Activated CD4-positive, alpha-beta T cell treated with anti-CD3 and anti-CD28 coated beads for 36 hours (primary cell): Measurements from ENCODE around the gene STAU1. TPM values are rescaled to one million over a fixed set of nuclear protein-coding genes. Genes with fewer than 3 reads are reported as not detected.
"Not testable (repeated sequence)": the region's sequence is repeated elsewhere in the genome, so short reads cannot be mapped to it uniquely, and the experiment has no call there.

ENCODE experiments used
- ATAC-seq: fragments of 200-7000 bp; cut with Tn5 transposase; one replicate; pipeline ENCODE4 v1.10.0; 2021; ENCODE audit warnings: mild to moderate bottlenecking, moderate library complexity
- CTCF ChIA-PET: fragments of 350-600 bp; sonication (Branson Sonifier 250); formaldehyde crosslinking; loops from one replicate; lab custom pipeline; 2021; ENCODE audit warnings: antibody characterized with exemption; lab: Charles Lee
- POLR2A ChIA-PET: fragments of 350-600 bp; sonication (Branson Sonifier 250); formaldehyde crosslinking; loops from one replicate; lab custom pipeline; 2021; ENCODE audit warnings: antibody characterized with exemption, inconsistent platforms; lab: Charles Lee
- DNase-seq: peaks from one replicate; pipeline ENCODE4 v3.0.0-alpha.2; 2020
- H3K27ac Mint-ChIP-seq: one replicate; pipeline ENCODE4 v1.8.0; 2021; ENCODE audit warnings: mixed read lengths
- H3K27me3 Mint-ChIP-seq: one replicate; pipeline ENCODE4 v1.8.0; 2021; ENCODE audit warnings: mixed read lengths
- H3K36me3 Mint-ChIP-seq: one replicate; pipeline ENCODE4 v1.8.0; 2021; ENCODE audit warnings: low read depth, mixed read lengths
- H3K4me1 Mint-ChIP-seq: one replicate; pipeline ENCODE4 v1.8.0; 2021; ENCODE audit warnings: mixed read lengths
- H3K4me3 Mint-ChIP-seq: one replicate; pipeline ENCODE4 v1.8.0; 2021; ENCODE audit warnings: mild to moderate bottlenecking, moderate library complexity, mixed read lengths
- H3K9me3 Mint-ChIP-seq: one replicate; pipeline ENCODE4 v1.8.0; 2021; ENCODE audit warnings: low read depth, mixed read lengths
- intact Hi-C, 2 experiments: fragments of 100-400 bp; cut with DNase I in 1 of 2; cut with micrococcal nuclease in 1 of 2; formaldehyde crosslinking; loops; one replicate each; pipeline versions ENCODE4 v1.14.2 to v1.15.1; 2022 to 2024; cut with DNase I, micrococcal nuclease
- total RNA-seq, 2 experiments: library from RNA; stranded (reverse); gene quantifications; one replicate each; pipeline ENCODE4 v1.2.3, GENCODE V29; 2021

Gene STAU1
- total RNA-seq, 2 experiments from 2014 or later: 72.6 to 83.7 TPM

DNA sequence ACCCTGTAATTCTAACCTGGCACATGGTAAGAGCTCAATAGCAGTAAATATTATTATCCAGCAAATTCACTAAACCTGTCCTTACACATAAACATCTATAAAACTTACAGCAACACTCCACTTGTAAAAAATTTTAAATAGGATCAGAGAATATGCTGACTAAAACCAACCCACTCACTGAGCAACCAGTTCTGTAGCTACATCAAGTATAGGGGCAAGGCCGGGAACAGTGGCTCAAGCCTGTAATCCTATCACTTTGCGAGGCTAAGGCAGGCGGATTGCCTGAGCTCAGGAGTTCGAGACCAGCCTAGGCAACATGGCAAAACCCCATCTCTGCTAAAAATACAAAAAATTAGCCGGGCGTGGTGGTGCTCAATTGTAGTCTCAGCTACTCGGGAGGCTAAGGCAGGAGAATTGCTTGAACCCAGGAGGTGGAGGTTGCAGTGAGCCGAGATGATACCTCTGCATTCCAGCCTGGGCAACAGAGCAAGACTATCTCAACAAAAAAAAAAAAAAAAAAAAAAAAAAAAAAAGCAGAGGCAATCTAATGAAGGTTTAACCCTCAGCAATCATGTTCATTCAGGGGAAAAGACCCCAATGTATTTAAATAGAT, 6.8 kb downstream of the STAU1 start:
- Mint-ChIP-seq H3K27ac (no peak overlapping the region), H3K4me1 (peaks cover 80% of the 10 kb centered on the region), H3K36me3 (peaks cover 26% of the 10 kb centered on the region), H3K4me3 (no peak overlapping the region), H3K9me3 (no peaks in the 10 kb centered on the region), H3K27me3 (no peaks in the 10 kb centered on the region)
- POLR2A ChIA-PET: interaction anchor here (1.9 kb wide), 1 partner anchor 15 kb away, joined by 5 read pairs; no protein-coding TSS in a partner anchor
- ATAC-seq (no peak), DNase-seq (no peak)
- intact Hi-C loops: loop anchor here in 1 of 2 experiments (10.0 kb wide), 2 partner anchors 413 to 933 kb away; partner anchors contain the start of gene UBE2V1
- CTCF ChIA-PET: interaction anchor here (1.0 to 12.3 kb wide), 5 partner anchors 15 to 109 kb away, joined by 3 to 101 read pairs (median 5); partner anchors contain the start of gene DDX27

DNA sequence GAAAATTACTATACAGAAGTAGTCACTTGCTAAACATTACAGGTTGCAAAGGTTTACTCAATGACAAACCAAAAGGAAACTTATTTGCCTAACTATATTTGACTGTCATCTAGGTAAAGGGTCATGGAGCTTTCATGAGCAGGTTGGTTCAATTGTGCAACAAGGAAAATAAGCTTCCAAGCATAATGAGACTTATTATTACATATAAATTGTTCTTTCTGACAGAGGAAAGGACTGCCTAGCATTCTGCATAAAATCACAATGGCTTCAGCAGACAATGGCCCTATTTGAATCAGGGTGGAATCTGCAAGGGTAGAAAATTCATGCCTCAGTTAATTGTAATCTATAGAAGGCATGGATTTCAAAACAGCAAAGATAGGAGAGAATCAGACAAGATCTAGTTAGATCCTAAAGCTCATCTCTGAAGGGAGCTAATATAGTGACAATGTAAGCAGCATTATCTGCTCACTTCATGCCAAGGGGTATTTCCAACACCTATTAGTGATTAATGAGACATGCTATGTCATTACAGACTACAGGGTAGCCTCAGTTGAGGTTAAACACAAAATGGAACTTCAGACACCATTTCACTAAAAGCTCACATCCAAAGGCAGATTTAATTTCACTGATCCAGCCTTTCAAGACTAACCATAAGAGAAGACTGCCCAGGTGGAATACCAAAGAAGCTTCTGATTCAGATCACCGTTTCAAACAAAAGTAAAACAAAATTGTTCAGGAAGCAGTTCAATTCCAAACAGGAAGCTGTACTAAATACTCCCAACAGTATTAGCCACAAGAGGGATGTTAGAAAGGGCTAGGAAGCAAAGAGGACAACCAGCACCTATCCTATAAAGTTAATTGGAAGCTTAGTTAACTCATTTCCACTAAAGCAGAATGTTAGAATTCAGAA, 8.5 kb downstream of the STAU1 start:
- ChIA-PET POLR2A (interaction anchor here (0.6 to 0.7 kb wide), 2 partner anchors 27 to 248 kb away, joined by 3 to 5 read pairs; no protein-coding TSS in a partner anchor), CTCF (interaction anchor here (0.6 to 12.3 kb wide), 11 partner anchors 13 to 986 kb away, joined by 3 to 101 read pairs (median 4); partner anchors contain the start of gene DDX27)
- peak; percentile 45 for ATAC-seq
- no peak for DNase-seq
- intact Hi-C loops: loop anchor here in 1 of 2 experiments (10.0 kb wide), 2 partner anchors 415 to 935 kb away; partner anchors contain the start of gene UBE2V1
- Mint-ChIP-seq H3K9me3 (no peaks in the 10 kb centered on the region), H3K4me1 (peaks cover 63% of the 10 kb centered on the region), H3K27ac (peak overlapping the region; percentile 35), H3K36me3 (peaks cover 19% of the 10 kb centered on the region), H3K4me3 (no peak overlapping the region), H3K27me3 (no peaks in the 10 kb centered on the region)

DNA sequence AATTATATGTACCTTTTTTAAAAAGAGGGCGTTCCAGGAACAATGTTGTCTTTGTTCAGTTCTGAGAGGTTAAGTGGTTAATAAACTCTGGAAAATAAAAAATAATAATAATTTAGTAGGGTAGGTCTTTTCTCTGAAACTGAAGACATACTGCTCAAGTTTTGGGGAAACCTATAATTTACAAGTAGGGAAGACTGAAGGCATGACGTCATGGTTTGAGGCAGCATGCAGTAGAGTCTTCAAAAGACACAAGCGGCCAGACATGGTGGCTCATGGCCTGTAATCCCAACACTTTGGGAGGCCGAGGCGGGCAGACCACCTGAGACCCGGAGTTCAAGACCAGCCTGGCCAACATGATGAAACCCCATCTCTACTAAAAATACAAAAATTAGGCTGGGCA, 14.0 kb downstream of the STAU1 start:
- POLR2A ChIA-PET: no interaction called here
- intact Hi-C loops: no loop called here
- H3K4me3 Mint-ChIP-seq: no peak overlapping the region
- no peak overlapping the region for H3K27ac Mint-ChIP-seq
- H3K9me3 Mint-ChIP-seq: no peaks in the 10 kb centered on the region
- H3K4me1 Mint-ChIP-seq: peaks cover 36% of the 10 kb centered on the region
- H3K27me3 Mint-ChIP-seq: no peaks in the 10 kb centered on the region
- H3K36me3 Mint-ChIP-seq: peaks cover 36% of the 10 kb centered on the region
- DNase-seq: no peak
- ATAC-seq: no peak
- CTCF ChIA-PET: interaction anchor here (0.7 to 0.9 kb wide), 2 partner anchors 14 to 40 kb away, joined by 3 to 4 read pairs; no protein-coding TSS in a partner anchor

DNA sequence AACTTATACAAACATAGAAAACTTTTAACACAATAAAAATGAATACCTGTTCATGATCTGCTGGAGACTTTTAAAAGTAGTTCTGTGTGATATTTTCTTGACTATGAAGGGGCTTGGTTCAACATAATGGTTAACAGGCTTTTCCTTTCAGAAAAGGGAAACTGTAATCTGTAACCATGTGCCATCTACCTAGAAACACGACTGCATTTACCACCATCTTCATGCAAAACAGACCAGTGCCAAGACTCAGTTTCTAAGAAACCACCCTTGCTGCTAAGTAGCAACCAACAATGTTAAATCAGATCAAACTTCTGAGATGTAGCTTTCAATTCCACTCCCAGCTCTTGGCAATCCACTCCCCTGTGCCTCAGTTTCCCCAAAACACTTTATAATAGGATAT, 15.7 kb downstream of the STAU1 start:
- ATAC-seq (no peak), DNase-seq (no peak)
- no peaks in the 10 kb centered on the region for H3K27me3 Mint-ChIP-seq
- POLR2A ChIA-PET: no interaction called here
- peaks cover 41% of the 10 kb centered on the region for H3K4me1 Mint-ChIP-seq
- no peak overlapping the region for H3K4me3 Mint-ChIP-seq
- intact Hi-C loops: loop anchor here in 1 of 2 experiments (2.0 kb wide), 1 partner anchor 18 kb away; no protein-coding TSS in a partner anchor
- CTCF ChIA-PET: interaction anchor here (2.2 kb wide), 1 partner anchor 43 kb away, joined by 5 read pairs; no protein-coding TSS in a partner anchor
- H3K27ac Mint-ChIP-seq: no peak overlapping the region
- H3K36me3 Mint-ChIP-seq: peaks cover 35% of the 10 kb centered on the region
- no peaks in the 10 kb centered on the region for H3K9me3 Mint-ChIP-seq

DNA sequence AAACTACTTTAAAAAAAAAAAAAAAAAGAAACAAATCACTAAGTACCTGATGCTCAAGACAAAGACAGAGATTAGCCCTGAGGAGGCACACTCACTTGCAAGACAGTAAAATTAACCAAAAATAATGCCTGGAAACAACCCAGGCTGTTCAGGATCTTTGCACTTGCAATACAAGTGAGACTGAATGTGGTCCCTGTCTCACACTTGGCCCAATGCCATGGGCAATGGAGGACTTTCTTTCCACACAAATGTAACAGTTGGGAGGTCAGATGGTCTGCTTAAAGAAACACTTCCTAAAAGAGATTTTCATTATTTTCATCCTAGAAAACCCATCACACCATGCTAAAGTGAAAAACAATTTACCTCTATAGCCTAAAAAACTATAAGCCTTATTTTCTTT, 16.2 kb downstream of the STAU1 start:
- POLR2A ChIA-PET: no interaction called here
- intact Hi-C loops: loop anchor here in 1 of 2 experiments (2.0 kb wide), 1 partner anchor 17 kb away; no protein-coding TSS in a partner anchor
- ATAC-seq (no peak), DNase-seq (no peak)
- Mint-ChIP-seq H3K27ac (no peak overlapping the region), H3K27me3 (no peaks in the 10 kb centered on the region), H3K4me1 (peaks cover 46% of the 10 kb centered on the region), H3K36me3 (peaks cover 35% of the 10 kb centered on the region), H3K4me3 (no peak overlapping the region), H3K9me3 (no peaks in the 10 kb centered on the region)
- CTCF ChIA-PET: interaction anchor here (2.2 kb wide), 1 partner anchor 44 kb away, joined by 5 read pairs; no protein-coding TSS in a partner anchor

DNA sequence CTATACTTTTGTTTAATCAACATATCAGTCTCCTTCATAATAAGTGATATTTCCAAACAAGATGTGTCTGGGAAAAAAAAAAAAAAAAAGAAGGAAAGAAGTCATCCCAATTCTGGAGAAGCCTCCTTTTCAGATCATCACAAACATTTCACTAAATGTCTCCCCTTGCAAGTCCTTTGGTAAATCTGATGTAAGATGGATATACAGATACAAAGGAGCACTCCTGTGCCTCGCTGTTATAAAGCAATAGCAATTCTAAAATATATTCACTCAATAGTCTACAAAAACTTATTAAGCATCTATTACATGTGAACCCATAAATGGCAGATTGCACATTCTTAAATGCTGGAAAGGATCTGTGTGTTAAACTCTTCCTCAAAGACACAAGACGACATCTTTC, 17.4 kb downstream of the STAU1 start:
- H3K9me3 Mint-ChIP-seq: no peaks in the 10 kb centered on the region
- peaks cover 58% of the 10 kb centered on the region for H3K4me1 Mint-ChIP-seq
- intact Hi-C loops: no loop called here
- ATAC-seq (no peak), DNase-seq (no peak)
- no peak overlapping the region for H3K27ac Mint-ChIP-seq
- POLR2A ChIA-PET: no interaction called here
- H3K36me3 Mint-ChIP-seq: peaks cover 38% of the 10 kb centered on the region
- H3K27me3 Mint-ChIP-seq: no peaks in the 10 kb centered on the region
- no peak overlapping the region for H3K4me3 Mint-ChIP-seq
- CTCF ChIA-PET: interaction anchor here (0.7 kb wide), 2 partner anchors 54 to 874 kb away, joined by 3 to 4 read pairs; no protein-coding TSS in a partner anchor

DNA sequence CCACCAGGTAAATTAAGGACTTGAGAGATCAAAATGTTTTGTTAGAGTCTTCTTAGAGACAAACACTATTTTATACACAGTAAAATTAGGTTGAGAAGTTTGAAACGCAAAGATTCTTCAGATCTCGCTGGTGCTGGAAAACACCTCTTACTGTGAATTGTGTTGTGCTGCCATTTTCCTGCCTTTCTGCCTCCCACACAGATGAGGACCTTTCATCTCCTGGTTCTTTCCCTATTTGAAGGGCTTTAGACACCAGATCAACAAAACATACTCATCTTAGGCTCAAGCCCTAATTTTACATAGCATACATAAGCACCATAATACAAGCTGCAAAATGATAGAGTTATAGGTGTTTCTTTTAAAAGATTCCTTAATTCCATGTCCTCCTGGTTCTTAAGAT, 18.6 kb downstream of the STAU1 start:
- H3K36me3 Mint-ChIP-seq: peaks cover 43% of the 10 kb centered on the region
- no peak overlapping the region for H3K4me3 Mint-ChIP-seq
- H3K27ac Mint-ChIP-seq: peak overlapping the region; percentile 59
- intact Hi-C loops: loop anchor here (5.0 to 10.0 kb wide), 3 partner anchors 37 to 1665 kb away; partner anchors contain the start of genes NCOA3 (in 1 of the 2) and RNF114 (in 1 of the 2)
- H3K27me3 Mint-ChIP-seq: no peaks in the 10 kb centered on the region
- ChIA-PET POLR2A (no interaction called here), CTCF (no interaction called here)
- no peak for DNase-seq
- no peaks in the 10 kb centered on the region for H3K9me3 Mint-ChIP-seq
- no peak for ATAC-seq
- H3K4me1 Mint-ChIP-seq: peaks cover 66% of the 10 kb centered on the region

DNA sequence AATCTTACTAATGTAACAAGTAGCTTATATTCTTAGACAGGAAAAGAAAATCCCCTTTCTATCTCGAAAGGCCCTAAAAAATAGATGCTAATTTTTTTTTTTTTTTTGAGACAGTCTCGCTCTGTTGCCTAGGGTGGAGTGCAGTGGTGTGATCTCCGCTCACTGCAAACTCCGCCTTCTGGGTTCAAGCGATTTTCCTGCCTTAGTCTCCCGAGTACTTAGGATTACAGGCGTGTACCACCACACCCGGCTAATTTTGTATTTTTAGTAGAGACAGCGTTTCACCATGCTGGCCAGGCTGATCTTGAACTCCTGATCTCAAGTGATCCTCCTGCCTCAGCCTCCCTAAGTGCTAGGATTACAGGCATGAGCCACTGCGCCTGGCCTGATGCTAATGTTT, 19.3 kb downstream of the STAU1 start:
- H3K4me1 Mint-ChIP-seq: peaks cover 67% of the 10 kb centered on the region
- intact Hi-C loops: loop anchor here (5.0 to 10.0 kb wide), 3 partner anchors 37 to 1664 kb away; partner anchors contain the start of genes NCOA3 (in 1 of the 2) and RNF114 (in 1 of the 2)
- not testable (repeated sequence) for H3K9me3 Mint-ChIP-seq, ATAC-seq, H3K4me3 Mint-ChIP-seq, DNase-seq, H3K27me3 Mint-ChIP-seq
- ChIA-PET POLR2A (interaction anchor here (0.6 kb wide), 1 partner anchor 36 kb away, joined by 14 read pairs; no protein-coding TSS in a partner anchor), CTCF (interaction anchor here (0.5 to 4.9 kb wide), 4 partner anchors 8 to 18 kb away, joined by 3 to 43 read pairs (median 12); no protein-coding TSS in a partner anchor)
- H3K36me3 Mint-ChIP-seq: peaks cover 47% of the 10 kb centered on the region
- H3K27ac Mint-ChIP-seq: peak overlapping the region; percentile 67

DNA sequence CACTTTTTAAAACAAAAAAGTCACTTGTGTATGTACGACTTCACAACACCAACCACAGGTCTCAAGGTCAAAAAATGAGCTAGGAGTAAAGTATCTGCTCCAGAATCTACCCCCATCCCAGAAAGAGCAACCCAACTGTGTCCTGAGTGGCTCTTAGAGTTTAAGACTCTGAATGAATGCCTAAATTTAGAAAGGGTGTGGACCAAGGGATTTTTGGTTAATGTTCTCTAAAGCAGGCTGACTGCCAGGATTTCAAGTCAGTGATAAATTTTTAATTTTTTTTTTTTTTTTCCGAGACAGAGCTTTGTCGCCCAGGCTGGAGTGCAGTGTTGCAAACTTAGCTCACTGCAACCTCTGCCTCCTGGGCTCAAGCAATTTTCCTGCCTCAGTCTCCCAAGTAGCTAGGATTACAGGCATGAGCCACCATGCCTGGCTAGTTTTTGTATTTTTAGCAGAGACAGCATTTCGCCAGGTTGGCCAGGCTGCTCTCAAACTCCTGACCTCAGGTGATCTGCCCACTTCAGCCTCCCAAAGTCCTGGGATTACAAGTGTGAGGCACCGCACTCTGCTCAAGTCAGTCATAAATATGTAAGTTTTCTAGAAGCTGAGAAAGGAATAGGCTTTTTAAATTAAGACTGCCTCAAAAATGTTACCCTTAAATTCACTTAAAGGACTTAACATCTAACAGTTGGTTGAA, 20.2 kb downstream of the STAU1 start:
- Mint-ChIP-seq H3K4me3 (no peak overlapping the region), H3K9me3 (no peaks in the 10 kb centered on the region), H3K27ac (peak overlapping the region; percentile 79), H3K27me3 (no peaks in the 10 kb centered on the region), H3K36me3 (peaks cover 45% of the 10 kb centered on the region), H3K4me1 (peaks cover 70% of the 10 kb centered on the region)
- intact Hi-C loops: loop anchor here (2.0 to 10.0 kb wide), 6 partner anchors 19 to 1663 kb away; partner anchors contain the start of genes NCOA3 (in 1 of the 2) and RNF114 (in 1 of the 2)
- ChIA-PET POLR2A (interaction anchor here (0.6 to 0.7 kb wide), 3 partner anchors 35 to 62 kb away, joined by 3 to 14 read pairs (median 5); no protein-coding TSS in a partner anchor), CTCF (interaction anchor here (0.6 to 4.9 kb wide), 8 partner anchors 10 to 223 kb away, joined by 3 to 43 read pairs (median 15); no protein-coding TSS in a partner anchor)
- DNase-seq (no peak), ATAC-seq (no peak)
